Umbilical cord (tissue), 2 donors: ENCODE results near the gene TNFRSF18. TPM values are rescaled to one million over a fixed set of nuclear protein-coding genes. Genes with fewer than 3 reads are reported as not detected.
"Not testable (repeated sequence)": the region's sequence is repeated elsewhere in the genome, so short reads cannot be mapped to it uniquely, and the experiment has no call there.

ENCODE experiments used
- DNase-seq: peaks from one replicate; pipeline ENCODE4 v3.0.0-alpha.2; 2015; ENCODE audit warnings: low spot score
- total RNA-seq: library from RNA; depleted of rRNA; stranded (reverse); fragments of >200 nt; gene quantifications from one replicate; pipeline ENCODE4 v1.2.3, GENCODE V29; 2014; ENCODE audit warnings: low replicate concordance; ENCODE audit not compliant: insufficient read depth

Gene TNFRSF18
- total RNA-seq, 1 donor from 2014 or later, result not detected

DNA sequence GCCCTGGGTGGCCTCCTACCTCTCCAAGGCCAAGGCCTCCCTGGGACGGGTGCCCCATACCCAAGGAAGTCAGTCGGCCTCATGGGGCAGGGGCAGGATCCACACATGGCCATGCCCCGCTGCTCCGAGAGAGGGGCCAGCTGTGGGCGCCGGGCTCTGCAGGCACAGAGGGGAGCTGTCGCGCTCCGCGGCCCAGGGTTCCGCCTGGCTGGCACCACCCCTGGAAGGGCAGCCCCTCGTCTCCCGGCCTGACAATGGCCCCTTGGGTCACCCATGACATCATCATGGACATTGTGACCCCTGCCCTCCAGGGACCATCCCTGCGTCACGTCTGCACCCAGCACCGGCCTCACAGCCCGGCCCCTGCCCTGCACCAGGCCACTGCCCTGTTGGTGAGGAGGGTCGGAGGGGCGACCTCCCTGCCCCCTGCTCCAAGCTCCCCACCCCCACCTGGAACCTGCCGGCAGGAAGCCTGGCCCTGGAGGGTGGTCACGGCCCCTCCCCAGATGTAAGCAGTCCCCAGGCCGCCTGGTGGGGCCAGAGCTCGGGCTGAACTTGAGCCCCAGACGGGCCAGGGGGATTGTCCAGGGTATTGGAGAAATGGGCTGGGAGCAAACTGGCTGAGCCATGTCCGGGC, 26.9 kb downstream of the TNFRSF18 start:
- DNase-seq, result no peak

DNA sequence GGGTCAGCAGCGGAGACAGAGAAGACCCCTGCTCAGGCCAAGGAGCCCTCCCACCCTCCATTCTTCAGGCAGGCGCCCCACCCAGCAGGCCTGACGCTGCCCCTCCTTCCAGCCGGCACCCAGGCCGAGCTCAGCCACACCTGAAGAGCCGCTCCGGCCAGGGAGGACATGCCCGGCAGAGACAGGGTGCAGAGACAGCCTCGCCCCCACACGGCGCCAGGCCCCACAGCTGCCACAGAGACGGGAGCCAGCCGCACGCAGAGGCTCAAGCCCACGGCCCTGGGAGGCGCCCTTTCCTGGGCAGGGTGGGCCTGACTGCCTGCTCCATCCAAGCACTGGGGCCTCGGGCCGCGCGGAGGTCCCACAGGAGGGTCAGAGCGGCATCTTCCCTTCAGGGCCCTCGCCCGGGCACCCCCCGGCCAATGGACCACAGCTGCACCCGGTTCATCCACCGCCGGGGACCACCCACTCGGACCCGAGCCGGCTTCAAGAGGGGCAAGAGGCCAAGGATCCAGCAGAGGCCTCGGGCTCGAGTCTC, 27.5 kb downstream of the TNFRSF18 start:
- DNase-seq, result no peak

DNA sequence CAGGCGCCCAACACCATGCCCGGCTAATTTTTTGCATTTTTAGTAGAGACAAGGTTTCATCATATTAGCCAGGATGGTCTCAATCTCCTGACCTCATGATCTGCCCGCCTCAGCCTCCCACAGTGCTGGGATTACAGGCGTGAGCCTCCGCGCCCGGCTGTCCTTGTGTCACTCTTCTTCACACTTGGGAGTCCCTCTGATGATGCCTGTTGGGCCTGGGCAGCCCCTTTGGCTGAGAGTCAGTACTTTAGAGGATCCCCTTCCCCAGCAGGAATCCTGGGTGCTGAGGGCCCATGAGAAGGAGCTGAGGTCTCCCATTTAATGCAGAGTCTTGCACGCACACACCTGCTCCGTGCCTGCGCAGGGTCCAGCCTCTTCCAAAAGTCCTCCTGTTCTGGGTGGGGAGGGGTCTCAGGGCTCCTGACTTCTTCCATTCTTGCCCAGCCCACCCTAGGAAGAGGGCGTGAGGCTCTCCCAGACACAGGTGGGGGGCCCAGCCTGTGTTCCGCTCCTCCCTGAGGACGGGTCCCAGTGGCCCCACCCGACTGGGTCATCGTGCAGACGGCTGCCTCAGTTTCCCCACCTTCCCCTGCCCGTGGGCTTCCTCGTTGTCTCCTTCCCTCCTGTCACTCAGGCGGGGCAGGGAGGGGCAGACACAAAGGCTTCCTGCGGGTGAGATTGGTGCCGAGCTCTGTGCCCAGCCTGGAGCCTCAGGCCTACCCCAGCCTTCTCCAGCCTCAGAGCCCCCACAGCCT, 28.8 kb downstream of the TNFRSF18 start:
- DNase-seq, result no peak

DNA sequence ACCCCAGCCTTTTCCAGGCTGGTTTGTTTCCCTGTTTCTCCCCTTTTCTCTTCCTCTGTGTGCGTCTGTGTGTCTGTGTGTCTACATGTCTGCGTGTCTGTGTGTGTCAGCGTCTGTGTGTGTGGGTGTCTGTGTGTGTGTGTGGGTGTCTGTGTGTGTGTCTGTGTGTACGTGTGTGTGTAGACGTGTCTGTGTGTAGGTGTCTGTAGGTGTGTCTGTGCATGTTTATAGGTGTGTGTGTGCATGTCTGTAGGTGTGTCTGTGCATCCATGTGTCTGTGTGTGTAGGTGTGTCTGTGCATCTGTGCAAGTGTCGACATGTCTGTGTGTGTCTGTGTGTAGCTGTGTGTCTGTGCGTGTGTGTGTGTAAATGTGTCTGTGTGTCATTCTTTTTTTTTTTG, 29.5 kb downstream of the TNFRSF18 start:
- no peak for DNase-seq

DNA sequence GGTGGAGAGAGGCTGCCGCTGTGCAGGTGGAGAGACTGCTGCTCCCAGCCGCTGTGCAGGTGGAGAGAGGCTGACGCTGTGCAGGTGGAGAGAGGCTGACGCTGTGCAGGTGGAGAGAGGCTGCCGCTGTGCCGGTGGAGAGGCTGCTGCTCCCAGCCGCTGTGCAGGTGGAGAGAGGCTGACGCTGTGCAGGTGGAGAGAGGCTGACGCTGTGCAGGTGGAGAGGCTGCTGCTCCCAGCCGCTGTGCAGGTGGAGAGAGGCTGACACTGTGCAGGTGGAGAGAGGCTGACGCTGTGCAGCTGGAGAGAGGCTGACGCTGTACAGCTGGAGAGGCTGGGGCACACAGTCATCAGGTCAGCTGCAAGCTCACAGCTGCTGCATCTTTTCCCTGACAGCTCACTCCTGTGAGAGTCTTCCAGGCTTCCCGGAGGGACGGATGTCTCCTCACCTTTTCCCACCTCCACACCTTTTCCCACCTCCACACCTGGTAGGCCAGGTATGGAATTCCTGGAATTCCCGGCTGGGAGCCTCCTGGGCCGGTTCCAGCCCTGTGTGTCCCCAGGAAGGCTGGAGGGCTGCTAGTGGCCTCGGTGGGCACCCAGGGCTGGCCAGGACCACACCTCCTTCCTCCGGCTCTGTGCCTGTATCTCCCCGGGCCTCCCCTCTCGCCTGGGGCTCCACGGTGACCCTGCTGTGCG, 30.2 kb downstream of the TNFRSF18 start:
- DNase-seq, result not testable (repeated sequence)

DNA sequence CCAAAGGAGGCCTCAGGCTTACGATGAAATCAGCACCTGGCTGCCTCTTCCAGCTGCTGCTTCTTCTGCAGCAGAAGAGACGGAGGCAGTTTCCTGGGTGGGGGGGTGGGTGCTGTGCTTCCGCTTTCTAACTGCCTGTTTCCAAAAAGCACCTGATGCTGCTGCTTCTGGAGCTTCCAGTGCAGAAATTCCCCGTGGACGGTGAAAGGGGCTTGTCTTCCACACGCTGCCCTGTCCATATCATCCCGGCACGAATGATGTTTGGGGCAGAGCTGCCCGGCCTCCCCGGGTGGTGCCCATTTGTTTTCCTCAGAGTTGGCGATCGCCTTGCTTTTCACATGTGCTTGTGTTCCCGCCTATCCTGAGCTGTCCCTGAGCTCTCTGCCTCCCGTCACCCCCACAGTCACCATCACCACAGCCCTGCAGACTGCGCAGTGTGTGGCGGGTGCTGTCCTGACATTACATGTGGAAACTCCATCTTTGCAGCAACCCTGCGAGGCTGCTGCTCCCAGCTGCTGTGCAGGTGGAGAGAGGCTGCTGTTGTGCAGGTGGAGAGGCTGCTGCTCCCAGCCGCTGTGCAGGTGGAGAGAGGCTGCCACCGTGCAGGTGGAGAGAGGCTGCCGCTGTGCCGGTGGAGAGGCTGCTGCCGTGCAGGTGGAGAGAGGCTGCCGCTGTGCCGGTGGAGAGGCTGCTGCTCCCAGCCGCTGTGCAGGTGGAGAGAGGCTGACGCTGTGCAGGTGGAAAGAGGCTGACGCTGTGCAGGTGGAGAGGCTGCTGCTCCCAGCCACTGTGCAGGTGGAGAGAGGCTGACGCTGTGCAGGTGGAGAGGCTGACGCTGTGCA, 30.9 kb downstream of the TNFRSF18 start:
- no peak for DNase-seq

DNA sequence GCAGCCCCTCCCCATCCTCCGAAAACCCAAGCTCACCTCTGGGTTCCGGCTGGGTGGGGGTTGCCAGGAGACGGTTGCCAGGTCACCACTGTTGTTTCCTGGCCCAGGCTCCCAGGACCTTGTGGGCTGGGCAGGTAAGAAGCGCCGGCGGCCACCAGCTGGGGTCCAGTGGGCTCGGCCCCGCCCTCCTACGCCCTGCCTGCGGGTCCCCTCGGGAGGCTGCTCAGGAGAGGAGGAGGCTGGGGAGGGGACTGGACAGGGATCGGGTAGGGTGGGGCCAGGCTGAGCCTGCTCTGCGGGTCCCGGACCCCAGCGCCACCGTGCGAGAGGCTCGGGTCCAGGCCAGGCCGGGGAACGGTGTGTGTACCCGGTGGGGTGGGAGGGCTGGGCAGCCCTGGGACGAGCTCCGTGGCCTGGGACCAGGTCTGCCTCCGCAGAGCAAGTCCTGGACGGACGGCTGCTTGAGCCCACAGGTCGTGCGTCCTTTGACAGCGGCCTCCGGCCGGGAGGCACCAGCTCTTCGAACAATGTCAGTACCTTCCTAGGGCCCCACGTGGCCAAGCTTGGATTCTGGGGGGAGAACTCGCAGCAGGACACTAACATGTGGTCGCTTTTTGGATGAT, 32.5 kb downstream of the TNFRSF18 start, which contains the start of gene TTLL10:
Gene TTLL10 (plus strand): TSS at position 88 of the 623 bp plus-strand sequence. CDS start 5,336 bp downstream, outside the sequence.
- DNase-seq, result no peak

DNA sequence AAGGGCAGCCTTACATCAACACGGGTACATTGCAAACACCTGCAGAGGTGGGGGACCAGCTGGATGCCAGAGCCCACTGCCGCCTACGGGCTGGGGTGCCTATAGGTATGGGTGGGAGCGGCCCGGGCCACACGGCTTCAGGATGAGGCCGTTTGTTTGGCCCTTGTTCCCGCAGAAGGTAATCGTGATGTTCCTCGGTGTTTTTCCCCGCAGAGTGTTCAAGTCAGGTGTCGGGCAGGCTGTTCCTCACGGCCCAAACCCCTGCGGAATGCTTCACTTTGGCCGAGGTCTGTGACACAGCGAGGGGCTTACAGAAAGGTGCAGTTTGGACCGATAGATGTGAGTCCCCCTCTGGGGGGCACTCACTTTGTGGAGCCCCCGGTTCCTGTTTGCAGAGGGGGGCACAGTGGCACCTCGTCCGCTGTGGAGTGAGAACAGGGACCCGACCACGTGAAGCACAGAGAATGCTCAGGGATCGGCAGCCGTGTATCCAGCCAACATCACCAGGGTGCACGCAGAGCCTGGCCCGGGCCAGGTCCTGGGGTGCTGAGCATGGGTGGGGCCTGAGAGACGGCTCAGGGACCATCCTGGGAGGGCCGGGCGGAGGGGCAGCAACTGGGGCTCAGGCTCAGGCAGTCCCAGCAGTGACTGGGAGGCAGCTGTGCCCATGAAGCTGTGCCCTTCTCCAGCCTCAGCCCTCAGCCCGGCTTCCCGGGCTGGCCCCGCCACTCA, 33.2 kb downstream of the TNFRSF18 start:
- no peak for DNase-seq

DNA sequence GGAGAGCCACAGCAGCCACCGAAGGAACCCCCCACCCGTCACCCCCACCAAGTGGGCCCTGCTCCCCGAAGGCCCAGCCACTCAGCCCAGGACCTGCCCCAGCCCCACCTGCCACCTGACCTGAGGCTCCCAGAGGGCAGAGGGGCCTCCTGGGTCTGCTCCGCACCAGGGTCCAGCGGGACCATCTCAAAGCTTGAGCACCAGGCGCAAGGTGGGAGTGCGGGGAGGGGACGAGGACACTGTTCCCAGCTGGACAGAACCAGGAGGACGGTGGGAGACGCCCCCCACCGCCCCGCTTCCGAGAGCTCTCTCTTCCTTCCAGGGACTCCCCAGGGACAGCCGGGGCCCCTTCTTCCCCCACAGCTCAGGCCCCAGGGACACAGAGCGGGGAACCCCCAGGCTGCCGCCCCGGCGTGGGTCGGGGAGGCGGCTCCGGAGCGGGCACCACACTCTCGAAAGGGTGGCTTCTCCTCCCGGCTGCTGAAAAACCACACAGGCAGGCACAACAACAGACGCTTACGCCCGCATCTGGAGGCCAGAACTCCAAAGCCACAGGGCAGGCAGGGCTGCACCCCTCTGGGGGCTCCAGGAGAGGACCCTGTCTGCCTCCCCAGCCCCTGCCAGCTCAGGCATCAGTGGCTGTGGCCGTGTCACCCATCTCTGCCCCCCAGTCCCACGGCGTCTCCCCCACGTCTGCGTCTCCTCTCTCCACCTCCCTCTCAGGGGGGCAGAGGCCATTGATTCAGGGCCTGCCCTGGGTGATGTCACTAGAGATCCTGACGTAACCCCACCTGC, 34.6 kb downstream of the TNFRSF18 start:
- DNase-seq, result no peak

DNA sequence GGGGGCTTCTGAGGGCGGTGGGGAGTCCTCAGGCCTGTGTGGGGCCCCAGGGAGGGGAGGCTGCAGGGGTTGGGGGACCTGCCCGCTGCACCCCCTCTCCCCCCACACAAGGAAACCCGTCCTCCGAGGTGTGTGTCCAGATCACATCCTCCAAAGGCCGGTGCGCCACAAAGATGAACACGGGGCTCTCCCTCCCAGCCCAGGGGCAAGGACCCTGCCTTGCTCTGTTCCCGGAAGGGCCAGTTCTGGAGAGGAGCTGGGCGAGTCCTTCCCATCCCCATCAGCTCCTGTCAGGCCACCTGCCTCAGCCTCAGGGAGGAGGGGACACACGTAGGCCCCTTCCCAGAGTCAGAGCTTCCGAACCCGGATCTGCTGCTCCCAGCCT, 35.2 kb downstream of the TNFRSF18 start:
- no peak for DNase-seq

DNA sequence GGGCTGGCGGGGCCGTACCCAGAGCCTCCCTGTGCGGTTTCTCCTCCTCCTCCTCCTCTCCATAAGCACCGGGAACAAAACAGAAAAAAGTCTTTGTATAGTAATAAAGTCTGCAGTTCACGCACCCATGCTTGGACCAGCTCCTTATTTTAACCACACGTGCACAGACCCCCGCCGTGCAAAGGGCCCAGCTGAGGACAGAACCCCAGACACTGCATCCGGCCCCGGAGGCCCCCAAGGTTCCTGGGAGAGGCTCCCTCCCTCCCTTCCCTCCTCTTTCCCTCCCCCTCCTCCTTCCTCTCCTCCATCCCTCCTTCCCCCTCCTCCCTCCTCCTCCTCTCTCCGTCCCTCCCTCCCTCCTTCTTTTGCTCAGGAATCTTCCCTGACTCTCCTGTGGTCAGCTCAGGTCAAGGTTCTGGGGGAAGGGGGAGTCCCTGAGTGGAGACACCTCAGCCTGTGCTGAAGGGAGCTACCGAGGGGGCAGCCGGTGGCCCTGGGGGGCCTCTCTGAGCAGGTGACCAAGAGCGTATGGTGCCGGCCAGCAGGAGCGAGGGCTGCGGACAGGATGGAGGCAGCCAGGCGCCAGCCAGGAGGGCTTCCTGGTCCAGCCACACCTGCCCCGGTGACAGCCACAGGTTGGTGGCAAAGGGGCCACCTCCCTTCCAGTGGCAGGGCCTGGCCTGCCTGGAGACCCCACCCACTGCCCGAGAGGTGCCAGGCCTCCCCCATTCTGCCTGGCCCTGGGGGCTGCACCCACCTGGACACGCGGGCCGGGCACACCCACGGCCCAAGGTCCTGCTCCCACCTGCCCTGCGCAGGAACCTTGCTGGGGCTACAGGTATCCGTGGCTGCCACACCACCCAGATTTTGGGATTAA, 35.9 kb downstream of the TNFRSF18 start:
- DNase-seq, result no peak

DNA sequence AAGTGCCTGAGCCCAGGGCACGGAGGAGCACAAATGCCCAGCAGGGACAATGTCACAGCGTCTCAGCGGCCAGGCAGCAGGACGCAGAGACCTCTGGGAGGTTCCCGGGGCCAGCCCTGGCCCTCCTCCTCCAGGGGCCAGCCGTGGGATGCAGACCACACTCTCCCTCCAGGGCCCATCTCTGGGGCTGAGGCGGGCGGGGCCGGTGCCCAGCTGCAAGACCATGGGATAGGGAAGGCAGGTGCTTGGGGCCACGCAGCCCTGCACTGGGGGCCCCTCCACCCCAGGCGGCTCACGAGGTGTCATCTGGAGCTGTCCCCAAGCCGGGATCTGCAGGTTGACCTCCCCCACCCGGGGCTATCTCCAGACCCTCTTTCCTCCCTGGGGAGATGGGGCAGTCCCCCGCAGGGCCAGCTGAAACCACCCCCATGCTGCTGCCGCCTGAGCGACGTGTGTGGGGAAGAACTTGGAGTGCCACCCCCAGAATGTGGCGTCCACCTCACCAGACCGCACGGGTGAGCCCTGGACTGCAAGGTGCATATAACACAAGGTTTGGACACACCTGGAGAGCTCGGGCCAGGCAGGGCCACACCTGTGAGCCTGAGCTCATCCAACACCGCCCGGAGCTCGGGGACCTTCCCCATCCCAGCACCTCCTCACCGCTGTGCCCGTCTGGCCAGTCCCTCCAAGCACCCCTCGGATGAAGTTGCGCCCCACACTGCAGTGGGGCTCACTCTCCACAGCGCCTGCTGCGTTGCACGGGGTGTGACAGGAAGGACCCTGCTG, 36.8 kb downstream of the TNFRSF18 start:
- no peak for DNase-seq

DNA sequence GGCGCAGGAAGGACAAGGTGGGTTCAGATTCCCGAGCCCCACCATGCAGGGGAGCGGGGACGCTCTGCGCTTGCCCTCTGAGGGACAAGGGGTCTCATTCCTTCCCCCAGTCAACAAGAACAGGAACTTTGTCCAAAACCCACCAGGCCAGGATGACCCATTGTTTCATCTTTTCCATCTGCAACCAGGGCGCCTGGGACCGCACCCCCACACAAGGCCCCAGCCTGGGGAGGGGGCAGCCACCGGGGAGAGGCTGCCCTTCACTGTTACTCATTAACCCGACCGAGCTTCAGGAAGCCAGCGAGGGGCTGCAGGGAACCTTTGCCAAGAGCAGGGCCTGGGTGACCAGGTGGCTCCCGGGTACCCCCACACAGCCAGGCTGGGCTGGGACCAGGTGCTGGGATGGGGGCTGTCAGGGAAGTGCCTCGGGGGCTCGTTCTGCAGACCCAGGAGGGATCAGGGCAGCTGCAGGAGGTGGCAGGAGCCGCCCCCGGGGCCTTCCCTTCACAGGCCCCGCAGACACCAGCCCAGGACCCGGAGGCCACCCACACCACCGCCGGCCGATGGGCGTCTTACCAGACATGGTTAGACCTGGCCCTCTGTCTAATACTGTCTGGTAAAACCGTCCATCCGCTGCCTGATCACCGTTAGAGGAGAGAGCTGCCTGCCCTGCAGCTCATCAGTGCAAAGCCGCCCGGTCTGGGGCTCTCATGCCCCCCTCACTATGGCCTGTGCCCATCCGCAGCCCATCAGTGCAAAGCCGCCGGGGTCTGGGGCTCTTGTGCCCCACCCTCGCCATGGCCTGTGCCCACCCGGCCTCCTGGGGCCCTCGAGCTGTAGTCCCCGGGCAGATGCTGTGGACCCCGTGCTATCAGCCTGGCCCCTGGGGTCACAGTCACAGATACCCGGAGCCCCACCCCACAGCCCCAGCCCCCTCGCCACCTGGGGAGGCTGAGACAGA, 37.7 kb downstream of the TNFRSF18 start:
- DNase-seq, result no peak

DNA sequence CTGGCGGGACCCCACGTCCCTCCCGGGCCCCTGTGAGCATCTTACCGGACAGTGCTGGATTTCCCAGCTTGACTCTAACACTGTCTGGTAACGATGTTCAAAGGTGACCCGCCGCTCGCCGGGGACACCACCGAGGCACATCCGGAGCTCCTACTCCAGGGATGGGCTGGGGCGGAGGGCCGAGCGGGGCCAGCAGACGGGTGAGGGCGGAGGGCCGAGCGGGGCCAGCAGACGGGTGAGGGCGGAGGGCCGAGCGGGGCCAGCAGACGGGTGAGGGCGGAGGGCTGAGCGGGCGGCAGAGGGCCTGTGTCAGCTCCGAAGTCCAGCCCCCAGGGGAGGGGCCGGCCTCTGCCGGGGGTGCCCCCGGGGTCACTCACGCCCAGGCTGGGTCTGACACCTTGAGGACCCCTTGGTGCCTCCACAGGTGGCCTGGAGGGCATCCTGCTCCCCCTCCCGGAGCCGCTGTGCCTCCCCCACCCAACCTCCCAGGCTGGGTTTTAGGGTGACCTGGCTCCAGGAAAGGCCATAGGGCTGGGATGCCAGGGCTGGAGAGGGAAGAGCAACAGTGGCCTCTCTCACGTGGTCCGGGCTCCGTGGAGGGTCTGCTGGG, 38.4 kb downstream of the TNFRSF18 start:
- no peak for DNase-seq

DNA sequence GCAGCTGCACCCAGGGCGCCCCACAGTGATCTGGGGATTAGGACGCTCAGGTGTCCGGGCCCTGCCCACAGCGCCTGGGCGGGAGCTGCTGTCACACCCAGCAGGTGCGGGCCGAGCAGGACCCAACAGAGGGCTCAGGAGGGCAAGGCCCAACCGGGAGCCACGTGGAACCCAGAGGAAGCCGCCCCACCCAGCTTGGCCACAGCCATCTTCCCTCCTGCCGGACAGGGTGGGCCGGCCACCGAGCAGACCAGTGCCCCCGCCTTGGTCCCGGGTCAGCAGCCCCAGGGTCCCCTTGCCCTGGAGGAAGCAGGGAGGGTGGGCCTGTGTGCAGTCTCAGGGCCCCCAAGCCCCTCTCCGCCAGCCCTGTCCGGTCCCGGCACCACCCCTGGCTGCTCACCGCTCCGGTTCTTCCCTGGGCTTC, 39.0 kb downstream of the TNFRSF18 start:
- DNase-seq, result no peak
